T-helper 1 cell treated with Interleukin-12 subunit alpha and Interleukin-12 subunit beta and Interleukin-4 antibody, amounts not matched to agents 30 μg/mL and 1 μg/mL, for 36 hours (primary cell): ENCODE results near the gene RTN4RL1.

Experiments
- H3K27ac Mint-ChIP-seq: one replicate; pipeline ENCODE4 v1.8.0; 2021; ENCODE audit warnings: mild to moderate bottlenecking, mixed read lengths
- H3K27me3 Mint-ChIP-seq: one replicate; pipeline ENCODE4 v1.8.0; 2021; ENCODE audit warnings: low read depth, mixed read lengths
- H3K36me3 Mint-ChIP-seq: one replicate; pipeline ENCODE4 v1.8.0; 2021; ENCODE audit warnings: low read depth, mixed read lengths
- H3K4me1 Mint-ChIP-seq: one replicate; pipeline ENCODE4 v1.8.0; 2021; ENCODE audit warnings: low read depth, mixed read lengths
- H3K4me3 Mint-ChIP-seq: one replicate; pipeline ENCODE4 v1.8.0; 2021; ENCODE audit warnings: mild to moderate bottlenecking, moderate library complexity, mixed read lengths
- H3K9me3 Mint-ChIP-seq: one replicate; pipeline ENCODE4 v1.8.0; 2021; ENCODE audit warnings: mixed read lengths

The RTN4RL1 gene

DNA sequence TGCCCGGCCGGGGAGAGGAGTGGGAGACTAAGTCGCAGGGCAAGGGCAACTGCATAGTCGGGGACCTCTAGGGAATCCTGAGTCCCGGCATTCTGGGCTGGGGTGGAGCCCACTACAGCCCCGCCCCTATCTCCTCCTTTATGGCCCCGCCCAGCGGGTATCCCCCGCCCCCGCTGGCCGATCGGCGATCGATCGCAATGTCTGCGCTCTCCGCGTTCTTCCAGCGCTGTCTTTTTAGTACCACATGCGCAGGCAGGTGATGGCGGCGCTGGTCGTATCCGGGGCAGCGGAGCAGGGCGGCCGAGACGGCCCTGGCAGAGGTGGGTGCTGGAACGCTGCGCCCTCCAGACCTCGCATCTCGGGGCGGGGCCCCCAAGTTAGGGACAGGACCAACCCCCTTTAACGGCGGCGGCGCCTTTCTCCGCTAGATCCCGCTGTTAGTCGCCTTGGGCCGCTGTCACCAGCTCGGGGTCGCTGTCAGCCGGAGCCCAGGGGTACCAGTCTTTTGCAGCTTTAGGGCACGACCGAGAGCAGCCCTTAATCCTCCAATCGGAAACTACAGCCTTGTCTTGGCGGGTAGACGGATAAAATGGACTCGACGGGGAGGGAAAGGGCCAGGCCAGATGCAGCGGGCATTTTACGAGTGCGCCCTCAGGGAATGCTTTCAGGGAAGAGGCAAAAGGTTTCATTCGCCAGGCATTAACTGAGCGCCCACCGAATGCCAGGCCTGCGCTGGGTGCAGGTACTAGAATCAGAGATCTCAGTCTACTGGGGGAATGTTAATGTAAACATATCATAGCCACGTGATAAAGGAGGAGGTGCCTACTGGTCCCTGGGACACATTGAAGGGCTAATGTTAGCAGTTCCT is 5.0 kb upstream of the RTN4RL1 start, which contains the start of gene DPH1:
Gene DPH1 (plus strand): TSS at position 243 of the 868 bp plus-strand sequence. CDS start 17 bp downstream, at position 260.
- no peaks in the 10 kb centered on the region for H3K36me3 Mint-ChIP-seq
- no peaks in the 10 kb centered on the region for H3K9me3 Mint-ChIP-seq
- H3K4me3 Mint-ChIP-seq: peak within 1 kb of the TSS; percentile 93
- H3K27ac Mint-ChIP-seq: peak within 1 kb of the TSS; percentile 69
- H3K27me3 Mint-ChIP-seq: peaks cover 38% of the 10 kb centered on the region
- peaks cover 18% of the 10 kb centered on the region for H3K4me1 Mint-ChIP-seq

DNA sequence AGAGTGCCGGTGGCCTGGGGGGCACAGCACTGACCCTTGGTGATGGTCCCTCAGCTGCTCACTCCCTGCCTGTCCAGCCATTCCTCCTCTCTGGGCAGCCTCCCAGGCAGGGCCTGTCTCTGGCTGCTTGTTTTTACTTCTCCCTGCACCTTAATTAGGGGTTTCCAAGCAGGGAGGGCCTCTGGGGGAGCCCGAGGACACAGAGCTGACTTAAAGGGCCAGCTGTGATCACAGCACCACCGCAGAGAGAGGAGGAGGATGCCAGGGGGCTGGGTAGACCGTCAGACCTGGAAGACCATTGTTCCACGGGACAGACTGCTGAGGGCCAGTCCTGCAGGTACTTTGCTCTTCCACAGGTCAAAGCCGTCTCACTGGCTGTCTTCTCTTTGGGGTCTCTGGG is 3.6 kb upstream of the RTN4RL1 start:
- H3K9me3 Mint-ChIP-seq: no peaks in the 10 kb centered on the region
- H3K4me1 Mint-ChIP-seq: peaks cover 18% of the 10 kb centered on the region
- H3K4me3 Mint-ChIP-seq: peak overlapping the region; percentile 7
- no peaks in the 10 kb centered on the region for H3K36me3 Mint-ChIP-seq
- H3K27ac Mint-ChIP-seq: no peak overlapping the region
- H3K27me3 Mint-ChIP-seq: peaks cover 38% of the 10 kb centered on the region

DNA sequence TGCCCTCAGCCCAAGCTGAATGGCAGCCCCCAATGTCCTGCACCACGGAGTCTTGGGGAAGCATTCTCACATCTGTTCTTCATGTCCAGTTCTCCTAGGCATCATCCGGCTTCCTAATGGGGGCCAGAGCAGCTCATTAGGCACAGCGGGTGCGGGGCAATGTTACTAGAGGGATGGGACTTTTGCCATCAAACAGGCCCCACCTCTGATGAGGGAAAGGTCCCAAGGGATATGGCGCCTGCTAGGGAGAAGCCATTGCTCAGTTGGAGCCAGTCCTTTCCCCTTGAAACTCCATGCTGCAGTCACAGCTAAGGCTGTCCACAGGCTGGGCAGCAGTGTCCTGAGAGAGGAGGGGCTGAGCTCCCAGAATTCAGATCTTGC is 3.1 kb upstream of the RTN4RL1 start:
- Mint-ChIP-seq H3K27me3 (peaks cover 41% of the 10 kb centered on the region), H3K36me3 (no peaks in the 10 kb centered on the region), H3K4me3 (peak overlapping the region; percentile 48), H3K4me1 (peaks cover 18% of the 10 kb centered on the region), H3K27ac (no peak overlapping the region), H3K9me3 (no peaks in the 10 kb centered on the region)

DNA sequence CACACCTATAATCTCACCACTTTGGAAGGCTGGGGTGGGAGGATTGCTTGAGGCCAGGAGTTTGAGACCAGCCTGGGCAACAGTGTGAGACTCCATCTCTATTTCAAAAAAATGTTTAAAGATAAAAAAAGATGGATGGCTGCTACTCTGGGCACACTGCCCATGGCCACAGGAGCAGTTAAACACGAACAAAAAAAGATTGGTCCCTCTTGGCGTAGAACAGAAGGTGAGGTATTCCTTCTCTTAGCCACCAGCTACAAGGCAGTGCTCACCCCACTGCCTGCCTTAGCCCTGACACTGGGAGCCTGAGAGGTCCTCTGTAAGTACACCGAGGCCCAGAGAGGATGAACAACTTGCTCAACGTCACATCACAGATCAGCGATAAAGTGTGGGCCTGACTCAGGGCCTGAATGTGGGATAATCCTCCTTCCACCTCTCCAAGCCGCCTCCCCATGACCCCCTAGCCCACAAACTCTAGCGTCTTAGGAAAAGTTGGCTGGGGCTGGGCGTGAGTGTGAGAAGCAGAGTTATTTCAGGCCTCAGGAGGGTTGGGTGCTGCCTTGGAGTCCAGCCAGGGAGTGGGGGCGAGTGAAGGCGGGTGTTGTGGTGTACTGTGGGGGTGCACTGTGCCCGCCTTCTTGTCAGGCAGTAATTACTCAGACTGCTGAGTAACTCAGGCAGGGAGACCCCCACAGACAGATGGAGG is 2.5 kb upstream of the RTN4RL1 start:
- Mint-ChIP-seq H3K36me3 (no peaks in the 10 kb centered on the region), H3K27me3 (peaks cover 46% of the 10 kb centered on the region), H3K9me3 (no peaks in the 10 kb centered on the region), H3K27ac (no peak overlapping the region), H3K4me1 (peaks cover 18% of the 10 kb centered on the region), H3K4me3 (peak overlapping the region; percentile 46)

DNA sequence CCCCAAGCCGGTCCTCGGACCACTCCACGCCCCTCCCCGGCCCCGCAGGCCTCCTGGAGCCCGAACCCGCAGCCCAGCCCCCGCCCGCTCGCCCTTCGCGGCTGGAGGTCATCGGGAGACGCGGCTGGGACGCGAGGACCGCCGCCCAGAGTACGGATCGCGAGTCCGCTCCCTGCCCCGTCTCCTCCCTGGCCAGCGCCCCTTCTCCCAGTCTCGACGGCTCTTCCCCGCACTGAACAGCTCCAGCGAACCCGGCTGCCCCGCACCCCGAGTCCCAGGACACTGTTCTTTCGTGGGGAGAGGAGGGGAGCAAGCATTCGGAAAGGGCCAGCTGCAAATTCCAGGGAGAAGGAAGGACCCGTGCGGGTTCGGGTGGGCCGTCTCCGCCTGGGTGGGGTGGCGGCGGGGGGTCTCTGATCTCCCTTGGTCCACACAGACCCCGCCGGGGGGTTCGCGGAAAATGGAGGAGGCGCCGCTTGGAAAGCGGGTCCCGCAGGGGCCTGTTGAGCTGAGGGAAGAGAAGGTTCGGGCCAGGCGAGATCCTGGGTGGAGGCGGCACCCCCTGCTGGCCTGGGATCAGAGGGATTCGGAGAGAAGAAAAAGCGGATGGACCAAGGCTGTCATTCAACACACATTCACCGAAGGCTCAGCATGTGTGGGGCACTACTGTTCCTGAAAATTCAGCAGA is 632 bp upstream of the RTN4RL1 start:
- no peaks in the 10 kb centered on the region for H3K36me3 Mint-ChIP-seq
- H3K9me3 Mint-ChIP-seq: no peaks in the 10 kb centered on the region
- peaks cover 58% of the 10 kb centered on the region for H3K27me3 Mint-ChIP-seq
- peak overlapping the region; percentile 76 for H3K4me3 Mint-ChIP-seq
- H3K4me1 Mint-ChIP-seq: peaks cover 12% of the 10 kb centered on the region
- no peak overlapping the region for H3K27ac Mint-ChIP-seq

DNA sequence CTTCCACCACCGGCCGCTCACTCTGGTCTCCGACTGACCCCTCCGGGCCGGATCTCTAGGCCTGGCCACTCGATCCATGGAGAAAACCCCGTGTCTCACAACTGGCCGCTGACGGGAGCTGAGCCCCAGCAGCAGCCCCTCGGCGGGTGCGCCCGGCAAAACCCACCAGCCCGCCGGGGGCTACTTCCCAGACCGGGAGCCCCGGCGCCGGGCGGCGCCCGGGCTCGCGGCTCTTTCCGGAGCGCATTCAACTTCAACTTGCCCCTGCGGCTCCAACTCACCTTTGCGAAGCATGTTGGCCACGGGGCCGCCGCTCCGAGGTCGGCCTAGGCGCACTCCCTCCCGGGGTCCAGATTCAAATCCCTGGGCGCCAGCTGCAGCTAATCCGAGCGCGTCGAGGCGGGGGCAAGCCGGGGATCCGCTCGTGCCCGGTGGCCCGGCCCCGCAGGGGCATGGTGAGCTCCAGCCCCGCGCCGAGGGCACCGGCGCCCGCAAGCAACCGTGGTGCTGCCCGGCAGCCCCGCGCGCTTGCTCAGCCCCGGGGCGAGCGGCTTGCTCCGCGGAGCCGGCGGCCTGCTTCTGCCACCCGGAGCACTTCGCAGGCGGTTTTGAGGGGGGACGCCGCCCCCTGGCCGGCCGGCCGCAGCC is 438 bp downstream of the RTN4RL1 start:
- Mint-ChIP-seq H3K27ac (no peak overlapping the region), H3K27me3 (peaks cover 67% of the 10 kb centered on the region), H3K4me1 (peaks cover 7% of the 10 kb centered on the region), H3K36me3 (no peaks in the 10 kb centered on the region), H3K4me3 (peak overlapping the region; percentile 59), H3K9me3 (no peaks in the 10 kb centered on the region)

DNA sequence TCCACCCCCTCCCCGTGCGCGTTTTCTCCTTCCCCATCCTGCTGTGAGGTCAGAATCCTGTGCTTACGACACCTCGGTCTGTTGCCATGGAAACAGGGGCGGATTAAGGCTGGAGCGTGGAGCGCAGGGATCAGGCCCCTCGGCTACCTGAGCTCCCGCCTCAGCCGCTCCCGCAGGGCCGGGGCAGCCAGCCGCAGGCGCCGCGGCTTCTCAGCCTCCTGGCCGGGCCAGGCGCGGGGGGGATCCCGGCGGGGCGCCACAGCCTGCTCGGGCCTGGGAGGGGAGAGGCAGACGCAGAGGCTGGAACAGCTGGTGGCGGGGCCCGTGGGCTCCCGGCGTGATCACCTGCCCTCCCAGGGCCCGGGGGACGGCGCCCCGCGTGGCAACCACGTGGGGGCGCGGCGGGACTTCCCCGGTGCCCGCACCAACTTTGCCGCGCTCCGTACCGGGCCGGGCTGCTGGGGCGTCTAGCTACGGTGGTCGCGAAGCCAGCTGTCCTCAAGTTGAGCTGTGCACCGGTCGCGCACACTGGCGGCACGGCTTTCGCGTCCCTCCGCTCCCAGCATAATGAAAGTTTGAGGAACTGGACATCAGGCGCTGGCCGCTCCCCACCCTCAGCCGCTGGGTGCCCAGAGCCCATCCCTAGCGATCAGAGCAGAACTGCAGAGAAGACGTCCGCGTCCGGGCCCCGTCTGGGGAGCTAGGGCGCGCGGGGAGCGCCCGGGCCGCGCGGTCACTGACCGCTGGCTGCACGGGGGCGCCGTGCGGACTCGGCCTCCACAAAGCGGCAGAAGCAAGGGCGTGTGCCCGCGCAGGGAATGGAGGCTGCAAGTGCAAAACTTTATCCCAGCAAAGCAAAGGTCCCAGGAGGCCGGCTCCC is 1.2 kb downstream of the RTN4RL1 start:
- Mint-ChIP-seq H3K4me1 (peaks cover 7% of the 10 kb centered on the region), H3K4me3 (peak overlapping the region; percentile 59), H3K27me3 (peaks cover 71% of the 10 kb centered on the region)

DNA sequence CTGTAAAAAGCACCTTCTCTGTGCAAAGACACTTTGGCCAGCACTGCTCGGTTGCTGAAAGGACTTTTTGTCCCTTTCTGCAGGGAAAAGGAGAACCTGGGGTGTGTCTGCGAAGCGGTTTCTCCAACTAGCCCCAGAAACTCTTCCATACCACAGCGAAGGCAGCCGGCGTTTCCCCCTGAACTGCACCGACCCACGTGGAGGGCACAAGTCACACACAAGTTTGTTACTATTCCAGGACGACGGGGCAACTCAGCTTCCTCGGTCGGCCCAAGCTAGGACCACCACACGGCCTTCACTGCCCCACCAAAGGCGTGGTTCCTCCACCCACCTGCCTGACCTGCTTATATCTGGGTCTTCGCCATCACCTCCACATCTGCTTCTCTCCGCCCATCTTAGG is 1.9 kb downstream of the RTN4RL1 start:
- peak overlapping the region; percentile 34 for H3K4me3 Mint-ChIP-seq
- H3K27me3 Mint-ChIP-seq: peaks cover 69% of the 10 kb centered on the region

More for the DNA sequence above, 1.2 kb downstream of the RTN4RL1 start:
- no peaks in the 10 kb centered on the region for H3K9me3 Mint-ChIP-seq
- no peaks in the 10 kb centered on the region for H3K36me3 Mint-ChIP-seq
- H3K27ac Mint-ChIP-seq: no peak overlapping the region

DNA sequence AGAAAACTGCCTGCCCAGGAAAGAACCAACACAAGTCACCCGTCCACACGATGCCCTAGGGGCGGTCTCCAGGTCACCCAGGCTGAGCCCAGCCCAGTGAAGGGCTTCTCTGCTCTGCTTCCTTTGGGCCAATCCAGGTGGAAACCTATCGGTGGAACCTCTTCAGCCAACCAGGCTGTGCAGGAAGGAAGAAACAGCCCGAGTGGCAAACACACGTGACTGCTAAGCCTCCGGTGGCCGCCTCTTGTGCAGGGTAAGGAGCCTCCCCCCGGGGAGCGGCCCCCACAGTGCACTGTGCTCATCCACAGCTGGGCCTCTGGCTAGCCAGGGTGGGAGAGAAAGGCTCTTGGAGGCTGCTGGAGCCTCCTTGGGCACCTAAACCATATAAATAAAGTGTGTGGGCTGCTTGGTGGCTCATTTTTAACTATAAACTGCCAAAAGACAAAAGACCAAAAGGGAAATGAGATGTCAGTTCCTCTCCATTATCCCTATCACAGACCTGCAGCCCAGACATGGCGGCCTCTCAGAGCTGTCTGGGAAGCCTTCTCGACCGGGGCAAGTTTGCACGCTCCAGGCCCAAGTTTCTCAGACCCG is 2.4 kb downstream of the RTN4RL1 start:
- H3K27me3 Mint-ChIP-seq: peaks cover 69% of the 10 kb centered on the region
- H3K27ac Mint-ChIP-seq: no peak overlapping the region
- H3K4me1 Mint-ChIP-seq: peaks cover 7% of the 10 kb centered on the region
- H3K9me3 Mint-ChIP-seq: no peaks in the 10 kb centered on the region
- H3K36me3 Mint-ChIP-seq: no peaks in the 10 kb centered on the region
- no peak overlapping the region for H3K4me3 Mint-ChIP-seq

More for the DNA sequence above, 1.9 kb downstream of the RTN4RL1 start:
- Mint-ChIP-seq H3K4me1 (peaks cover 7% of the 10 kb centered on the region), H3K27ac (no peak overlapping the region), H3K36me3 (no peaks in the 10 kb centered on the region), H3K9me3 (no peaks in the 10 kb centered on the region)

DNA sequence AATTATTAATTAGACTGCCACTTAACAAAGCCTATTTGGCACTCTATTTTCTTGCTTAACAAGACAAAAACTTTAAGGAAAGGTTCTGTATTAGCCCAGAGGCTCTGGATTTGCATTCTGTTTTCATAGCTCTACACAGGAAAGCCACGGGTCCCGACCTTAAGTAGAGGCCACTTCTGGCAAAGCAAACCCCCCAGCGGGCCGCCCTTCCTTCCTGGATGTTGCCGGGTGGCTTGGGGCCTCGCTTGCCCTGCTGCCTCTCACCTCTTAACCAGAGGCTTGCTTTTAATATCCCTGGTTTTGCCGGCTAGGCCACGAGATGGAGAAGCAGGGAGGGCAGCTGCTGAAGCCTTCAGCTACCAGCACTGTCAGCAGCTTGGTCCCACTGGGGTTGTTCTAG is 4.4 kb downstream of the RTN4RL1 start:
- Mint-ChIP-seq H3K9me3 (no peaks in the 10 kb centered on the region), H3K4me3 (no peak overlapping the region), H3K27me3 (peaks cover 54% of the 10 kb centered on the region), H3K4me1 (peaks cover 1% of the 10 kb centered on the region), H3K36me3 (no peaks in the 10 kb centered on the region), H3K27ac (no peak overlapping the region)

DNA sequence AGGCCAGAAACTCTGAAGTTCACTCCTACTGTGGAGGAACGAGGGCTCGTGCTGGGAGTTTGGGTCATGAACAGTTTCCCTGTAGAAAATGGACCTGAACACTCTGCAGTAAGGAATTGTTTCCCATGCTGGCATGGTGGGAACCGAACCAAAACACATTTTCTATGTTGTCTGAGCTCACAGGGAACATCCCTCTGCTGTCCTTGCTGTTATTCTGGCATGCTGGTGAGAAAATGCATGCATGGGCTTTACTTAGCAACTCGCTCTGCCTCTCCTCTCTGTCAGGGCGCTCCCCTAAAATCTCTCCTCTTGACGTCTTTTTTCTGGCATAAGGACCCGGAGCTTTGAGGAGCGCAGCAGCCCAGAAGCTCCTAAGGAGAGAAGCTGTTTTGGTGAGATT is 5.4 kb downstream of the RTN4RL1 start:
- H3K4me3 Mint-ChIP-seq: no peak overlapping the region
- no peaks in the 10 kb centered on the region for H3K9me3 Mint-ChIP-seq
- no peak overlapping the region for H3K27ac Mint-ChIP-seq
- peaks cover 48% of the 10 kb centered on the region for H3K27me3 Mint-ChIP-seq
- H3K4me1 Mint-ChIP-seq: no peaks in the 10 kb centered on the region
- H3K36me3 Mint-ChIP-seq: no peaks in the 10 kb centered on the region

DNA sequence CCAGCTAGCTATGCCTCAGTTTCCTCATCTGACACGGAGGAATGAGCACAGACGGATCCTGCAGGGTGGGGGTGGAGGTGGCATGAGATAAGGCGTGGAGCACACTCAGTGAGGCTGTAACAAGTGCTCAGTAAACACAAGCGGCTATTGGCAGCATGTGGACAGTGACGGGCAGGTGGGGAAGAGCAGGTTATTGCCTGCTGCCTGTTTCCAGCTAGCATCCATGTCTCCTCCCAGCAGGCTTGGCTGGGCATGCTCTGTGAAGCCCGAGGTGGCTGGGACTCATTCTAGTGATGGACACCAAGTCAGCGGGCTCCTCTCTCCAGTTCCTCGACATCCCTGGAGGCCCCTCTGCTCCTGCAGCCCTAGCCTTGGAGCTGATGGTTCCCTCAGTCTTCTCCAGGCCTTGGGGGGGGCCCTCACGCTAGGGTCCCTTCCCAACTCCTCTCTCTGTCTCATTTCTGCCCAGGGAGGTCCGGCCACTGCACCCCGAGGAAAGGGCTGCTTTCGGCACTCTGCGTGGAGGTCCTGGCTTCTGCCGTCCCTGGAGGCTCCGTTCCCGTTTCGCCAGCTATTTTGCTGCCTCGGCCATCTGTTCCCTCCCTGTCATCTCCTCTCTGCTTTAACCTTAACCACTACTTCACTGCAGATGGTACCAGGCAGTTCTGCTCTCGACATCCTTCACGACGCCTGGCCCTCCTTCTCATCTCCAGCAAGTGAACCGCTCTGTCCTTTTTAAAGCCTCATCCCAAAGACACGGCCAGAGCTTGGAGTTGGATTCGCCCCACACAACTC is 6.2 kb downstream of the RTN4RL1 start:
- Mint-ChIP-seq H3K4me3 (no peak overlapping the region), H3K27ac (no peak overlapping the region), H3K36me3 (no peaks in the 10 kb centered on the region), H3K27me3 (peaks cover 51% of the 10 kb centered on the region), H3K4me1 (no peaks in the 10 kb centered on the region), H3K9me3 (no peaks in the 10 kb centered on the region)
